Keratinocyte (primary cell): ENCODE results near the gene TMEM221. TPM values are rescaled to one million over a fixed set of nuclear protein-coding genes. Genes with fewer than 3 reads are reported as not detected.

Experiments
- DNase-seq: peaks from one replicate; pipeline ENCODE4 v3.0.0-alpha.2; 2011; ENCODE audit warnings: low read depth, missing footprints, low spot score
- FAIRE-seq: peaks from 2 replicates; lab custom pipeline; 2011; peaks lifted over from hg19 to GRCh38; lab: Jason Lieb, UNC
- H2AFZ ChIP-seq: 2 replicates; pipeline ENCODE4 v1.6.0; 2012; ENCODE audit warnings: low read length, control low read depth, inconsistent platforms; ENCODE audit not compliant: control insufficient read depth
- H3K27ac ChIP-seq: 2 replicates; pipeline ENCODE4 v1.5.1; 2011; ENCODE audit warnings: low read length; ENCODE audit not compliant: control insufficient read depth, insufficient read depth
- H3K27me3 ChIP-seq: 3 replicates; pipeline ENCODE4 v1.6.0; 2011; ENCODE audit warnings: low read length; ENCODE audit not compliant: control insufficient read depth, insufficient read depth; ENCODE audit errors: extremely low read depth
- H3K36me3 ChIP-seq, 2 experiments: 2 replicates in 1 of 2; 3 replicates in 1 of 2; pipeline ENCODE4 v1.5.1; 2011; ENCODE audit warnings: low read length in 2 of 2, mild to moderate bottlenecking in 1 of 2; ENCODE audit not compliant: control insufficient read depth in 2 of 2, insufficient read depth in 2 of 2; ENCODE audit errors: extremely low read depth in 1 of 2
- H3K4me1 ChIP-seq: 3 replicates; pipeline ENCODE4 v1.5.1; 2011; ENCODE audit warnings: low read length; ENCODE audit not compliant: control insufficient read depth, insufficient read depth; ENCODE audit errors: extremely low read depth
- H3K4me2 ChIP-seq: 3 replicates; pipeline ENCODE4 v1.6.0; 2011; ENCODE audit warnings: low read depth, low read length; ENCODE audit not compliant: control insufficient read depth, insufficient read depth; ENCODE audit errors: extremely low read depth
- H3K4me3 ChIP-seq, 3 experiments: fragments of 200-600 bp in 1 of 3; sonication (generic) in 1 of 3; 2 replicates in 2 of 3; 3 replicates in 1 of 3; pipeline ENCODE4 v1.5.1; 2011 to 2016; ENCODE audit warnings: low read length in 3 of 3, mild to moderate bottlenecking in 3 of 3, control low read depth in 2 of 3, inconsistent platforms in 1 of 3, low read depth in 1 of 3, mixed read lengths in 1 of 3, mixed run types in 1 of 3, moderate library complexity in 1 of 3; ENCODE audit not compliant: control insufficient read depth in 2 of 3, insufficient read depth in 2 of 3; ENCODE audit errors: extremely low read depth in 1 of 3
- H3K79me2 ChIP-seq: 2 replicates; pipeline ENCODE4 v1.6.0; 2012; ENCODE audit warnings: low read length; ENCODE audit not compliant: control insufficient read depth, insufficient read depth
- H3K9ac ChIP-seq: 3 replicates; pipeline ENCODE4 v1.6.0; 2011; ENCODE audit warnings: low read length; ENCODE audit not compliant: control insufficient read depth, insufficient read depth; ENCODE audit errors: extremely low read depth
- H3K9me1 ChIP-seq: 3 replicates; pipeline ENCODE4 v1.6.0; 2011; ENCODE audit warnings: low read length; ENCODE audit not compliant: control insufficient read depth, insufficient read depth; ENCODE audit errors: extremely low read depth
- H3K9me3 ChIP-seq: 2 replicates; pipeline ENCODE4 v1.5.1; 2012; ENCODE audit warnings: low read depth, low read length; ENCODE audit not compliant: control insufficient read depth
- H4K20me1 ChIP-seq: 3 replicates; pipeline ENCODE4 v1.6.0; 2011; ENCODE audit warnings: low read length; ENCODE audit not compliant: control insufficient read depth, insufficient read depth; ENCODE audit errors: extremely low read depth
- CTCF ChIP-seq, 3 experiments: IDR thresholded peaks in 1 of 3; conservative IDR thresholded peaks in 1 of 3; optimal IDR thresholded peaks in 1 of 3; 2 replicates in 2 of 3; 3 replicates in 1 of 3; pipeline versions ENCODE3 to v1.5.1; 2011; ENCODE audit warnings: low read length in 3 of 3, mild to moderate bottlenecking in 3 of 3, moderate library complexity in 2 of 3, control low read depth in 1 of 3, inconsistent platforms in 1 of 3; ENCODE audit not compliant: insufficient read depth in 2 of 3; ENCODE audit errors: extremely low read depth in 1 of 3
- EZH2 ChIP-seq: IDR thresholded peaks from one replicate; pipeline ENCODE4 v1.6.1; 2012; ENCODE audit warnings: inconsistent platforms, mild to moderate bottlenecking, low read length, moderate library complexity
- dilution Hi-C: fragments of 300-500 bp; cut with MboI; formaldehyde crosslinking; loops from one replicate; pipeline ENCODE4 v1.7.0; 2020; ENCODE audit warnings: low sequenced_read_pairs; ENCODE audit not compliant: extremely low pct_ligation_motif_present
- polyA plus RNA-seq, 5 experiments: library from polyadenylated mRNA; depleted of rRNA in 3 of 5; stranded (reverse) in 3 of 5; stranded (forward) in 1 of 5; unstranded in 1 of 5; fragments of >200 nt; gene quantifications; 1 replicate in 1 of 5; 2 replicates in 3 of 5; 3 replicates in 1 of 5; pipeline versions ENCODE4 v1.2.1 to v1.2.3, GENCODE V29; 2011 to 2012; ENCODE audit warnings: missing spikeins in 2 of 5, low read depth in 1 of 5, low replicate concordance in 1 of 5

TMEM221 gene
- polyA plus RNA-seq, 1 donor (not counting 4 experiments of a cell fraction or from before 2014, with no cell fraction given): 0.04 TPM

- H3K36me3 ChIP-seq: peaks cover 0 to 4% of the 10 kb centered on the region in 2 experiments
- dilution Hi-C loops: no loop called here
- H3K4me3 ChIP-seq: peak within 1 kb of the TSS; percentile 76 to 87 (median 85)
- H4K20me1 ChIP-seq: no peaks in the 10 kb centered on the region
- FAIRE-seq (peak; percentile 86), DNase-seq (peak; percentile 88)
- peaks cover 9% of the 10 kb centered on the region for H3K4me1 ChIP-seq
- H3K27me3 ChIP-seq: no peaks in the 10 kb centered on the region
- peak within 1 kb of the TSS; percentile 35 for H3K27ac ChIP-seq
- H3K9ac ChIP-seq: peak within 1 kb of the TSS; percentile 72
- H2AFZ ChIP-seq: peak within 1 kb of the TSS; percentile 93
- H3K79me2 ChIP-seq: no peaks in the 10 kb centered on the region
- H3K4me2 ChIP-seq: peak within 1 kb of the TSS; percentile 89
- H3K9me1 ChIP-seq: no peaks in the 10 kb centered on the region
- H3K9me3 ChIP-seq: no peaks in the 10 kb centered on the region
- TF ChIP-seq EZH2 (no peak), CTCF (optimal IDR thresholded peaks at IDR 0.05 in 1 of 3, IDR thresholded peaks at IDR 0.05 in 1 of 3, conservative IDR thresholded peaks at IDR 0.05 in 1 of 3; ENCODE audit: extremely low read depth in 1 of 3, insufficient read depth in 2 of 3, low read length in 3 of 3) (no peak)
These were observed 28.6 kb downstream of the TMEM221 start, which contains the start of gene MVB12A for GRCh38 chr19:17419621-17420474. Gene MVB12A, plus strand, starts transcription at chr19:17420047. Its CDS starts 89 bp downstream, at chr19:17420136.

DNA sequence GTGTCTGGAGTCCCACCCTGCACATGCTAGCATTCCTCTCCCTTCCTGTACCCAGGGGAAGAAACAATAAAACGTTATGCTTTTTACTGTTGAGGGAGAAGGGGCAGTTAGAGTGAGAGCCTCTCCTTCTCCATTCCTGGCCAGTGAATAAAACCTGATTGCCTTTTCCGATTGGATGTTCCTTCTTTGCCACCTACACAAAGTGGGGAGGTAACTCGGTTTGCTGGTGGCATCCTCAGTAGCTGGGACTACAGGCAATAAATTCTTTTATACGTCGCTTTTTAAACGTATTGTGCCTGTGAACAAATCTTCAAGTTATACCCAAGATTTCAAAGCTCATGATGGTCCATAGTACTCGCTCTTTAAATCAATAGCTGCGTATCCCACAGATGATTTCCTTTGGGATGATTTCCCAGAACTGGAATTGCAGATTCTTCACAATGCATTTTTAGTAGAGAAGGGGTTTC lies 29.3 kb downstream of the TMEM221 start:
- peaks cover 0 to 4% of the 10 kb centered on the region in 2 experiments for H3K36me3 ChIP-seq
- dilution Hi-C loops: no loop called here
- H3K27ac ChIP-seq: peak overlapping the region; percentile 35
- peak overlapping the region; percentile 58 for H3K9ac ChIP-seq
- FAIRE-seq (no peak), DNase-seq (no peak)
- no peaks in the 10 kb centered on the region for H3K9me1 ChIP-seq
- peak overlapping the region; percentile 89 for H3K4me2 ChIP-seq
- no peaks in the 10 kb centered on the region for H3K79me2 ChIP-seq
- H3K4me3 ChIP-seq: peak overlapping the region; percentile 69 to 87 (median 85)
- H3K27me3 ChIP-seq: no peaks in the 10 kb centered on the region
- H2AFZ ChIP-seq: peak overlapping the region; percentile 78
- H3K4me1 ChIP-seq: peaks cover 9% of the 10 kb centered on the region
- H3K9me3 ChIP-seq: no peaks in the 10 kb centered on the region
- H4K20me1 ChIP-seq: no peaks in the 10 kb centered on the region
- no peak for TF ChIP-seq CTCF (optimal IDR thresholded peaks at IDR 0.05 in 1 of 3, IDR thresholded peaks at IDR 0.05 in 1 of 3, conservative IDR thresholded peaks at IDR 0.05 in 1 of 3; ENCODE audit: extremely low read depth in 1 of 3, insufficient read depth in 2 of 3, low read length in 3 of 3)
- TF ChIP-seq EZH2: no peak
